Measurements from ENCODE around the gene ANXA2.

- TF ChIP-seq CTCF (conservative IDR thresholded peaks at IDR 0.05; ENCODE audit: low read length) (no peak), EZH2phosphoT487 (IDR thresholded peaks at IDR 0.05; ENCODE audit: borderline replicate concordance) (no peak)
Observed at GRCh38 chr15:60362321-60363086, 35.3 kb downstream of the ANXA2 start.

Data from Loucy (cell line).